Spleen (tissue), 11 donors: ENCODE data around the gene SLC26A9. TPM values are rescaled to one million over a fixed set of nuclear protein-coding genes. Genes with fewer than 3 reads are reported as not detected.

Source experiments
- DNase-seq: peaks from one replicate; pipeline ENCODE4 v3.0.0-alpha.2; 2020
- H3K27ac ChIP-seq, 8 donors: fragments of 200-600 bp; sonication (generic) in 7 of 8; 1 replicate in 4 of 8; 2 replicates in 4 of 8; pipeline versions ENCODE4 v1.5.0 to v1.8.0; 2016 to 2021; ENCODE audit warnings: inconsistent platforms in 4 of 8, mild to moderate bottlenecking in 4 of 8, moderate library complexity in 1 of 8
- H3K27me3 ChIP-seq, 7 donors: fragments of 200-600 bp; sonication (generic) in 6 of 7; replicated peaks in 1 of 7; 1 replicate in 4 of 7; 2 replicates in 3 of 7; pipeline versions ENCODE4 v1.5.0 to v1.8.0; 2016 to 2021; ENCODE audit warnings: inconsistent platforms in 3 of 7, mild to moderate bottlenecking in 1 of 7
- H3K36me3 ChIP-seq, 6 donors: fragments of 200-600 bp; sonication (generic) in 5 of 6; 1 replicate in 4 of 6; 2 replicates in 2 of 6; pipeline versions ENCODE4 v1.5.0 to v1.8.0; 2016 to 2021; ENCODE audit warnings: inconsistent platforms in 2 of 6
- H3K4me1 ChIP-seq, 6 donors: fragments of 200-600 bp; sonication (generic) in 5 of 6; 1 replicate in 3 of 6; 2 replicates in 3 of 6; pipeline versions ENCODE4 v1.5.0 to v1.8.0; 2016 to 2021; ENCODE audit warnings: inconsistent platforms in 3 of 6
- H3K4me3 ChIP-seq, 8 donors: fragments of 200-600 bp; sonication (generic) in 7 of 8; 1 replicate in 4 of 8; 2 replicates in 4 of 8; pipeline versions ENCODE4 v1.5.0 to v1.8.0; 2016 to 2021; ENCODE audit warnings: inconsistent platforms in 4 of 8, mild to moderate bottlenecking in 4 of 8, moderate library complexity in 2 of 8
- H3K9me3 ChIP-seq, 8 donors: fragments of 200-600 bp; sonication (generic) in 7 of 8; 1 replicate in 4 of 8; 2 replicates in 4 of 8; pipeline versions ENCODE4 v1.5.0 to v1.8.0; 2016 to 2021; ENCODE audit warnings: inconsistent platforms in 4 of 8
- CTCF ChIP-seq, 11 experiments: fragments of 200-600 bp in 7 of 11; fragments of 450-650 bp in 4 of 11; sonication (generic) in 4 of 11; IDR thresholded peaks in 8 of 11; conservative IDR thresholded peaks in 3 of 11; 1 replicate in 7 of 11; 2 replicates in 4 of 11; pipeline versions ENCODE4 v1.4.0 to v1.8.0; 2016 to 2021; ENCODE audit warnings: antibody characterized with exemption in 11 of 11, inconsistent platforms in 4 of 11, mild to moderate bottlenecking in 1 of 11
- POLR2A ChIP-seq, 3 donors: fragments of 450-650 bp; IDR thresholded peaks; one replicate each; pipeline ENCODE4 v1.5.1; 2017; ENCODE audit warnings: antibody characterized with exemption in 3 of 3, mild to moderate bottlenecking in 1 of 3
- POLR2AphosphoS5 ChIP-seq, 3 donors: sonication (generic); formaldehyde crosslinking; IDR thresholded peaks; one replicate each; pipeline ENCODE4 v1.5.1; 2017; ENCODE audit warnings: antibody characterized with exemption in 3 of 3
- WGBS, 5 donors: extraction: QIAGEN DNeasy Blood & Tissue Kit in 3 of 5; methylation state at CpG; one replicate each; pipeline versions ENCODE4 v1.1.5 to v1.1.7; 2013 to 2018; 5-methylcytosine and 5-hydroxymethylcytosine counted together
- intact Hi-C: fragments of 100-400 bp; cut with DNase I; formaldehyde crosslinking; loops from one replicate; pipeline ENCODE4 v1.15.0; 2023; ENCODE audit warnings: low total_unique reads
- polyA plus RNA-seq, 3 donors: library from polyadenylated mRNA; stranded (reverse); fragments of 200-250 nt; gene quantifications; one replicate each; pipeline ENCODE4 v1.2.1, GENCODE V29; 2013
- total RNA-seq, 7 donors: library from RNA; depleted of rRNA in 3 of 7; stranded (reverse); fragments of >200 nt in 3 of 7; fragmentation: NEBNext Ultra II Directional in 4 of 7; extraction: Animal tissue kit (Norgen Biotek cat#: 25700) in 4 of 7; gene quantifications; one replicate each; pipeline versions ENCODE4 v1.1.0 to v1.2.1, GENCODE V29; 2016 to 2021
- donor health status: healthy with polysubstance abuse.
- donor health status: DM: no; HTN: no; CAD: no; lungs with moderate emphysema.
- donor health status: DM: no; HTN: no; CAD: no.
- donor health status: Bipolar disorder and iron deficiency.
- donor health status: healthy.
- donor health status: DM: no; HTN: no; CAD: no.
- donor health status: DM: yes; HTN: yes; CAD: no.

SLC26A9 gene
- total and polyA plus RNA-seq, 10 donors: 0.02 to 0.03 TPM; not detected in 8

GRCh38 chr1:205939690-205940330, 3.4 kb downstream of the SLC26A9 start:
- peaks cover 0 to 82% (median 5%) of the 10 kb centered on the region in 7 donors for H3K27me3 ChIP-seq
- intact Hi-C loops: no loop called here
- 56 to 66% (median 62%) methylated on average over 7 of the region's 7 CpGs for WGBS, 5 donors
- H3K36me3 ChIP-seq: no peaks in the 10 kb centered on the region
- no peak overlapping the region for H3K4me3 ChIP-seq
- no peaks in the 10 kb centered on the region for H3K4me1 ChIP-seq
- TF ChIP-seq POLR2AphosphoS5 (IDR thresholded peaks at IDR 0.05) (no peak), POLR2A (IDR thresholded peaks at IDR 0.05) (no peak), CTCF (IDR thresholded peaks at IDR 0.05 in 8 of 11, conservative IDR thresholded peaks at IDR 0.05 in 3 of 11) (no peak)
- no peak overlapping the region for H3K27ac ChIP-seq
- no peaks in the 10 kb centered on the region for H3K9me3 ChIP-seq
- no peak for DNase-seq

GRCh38 chr1:205938682-205939081, 4.6 kb downstream of the SLC26A9 start:
- Histone ChIP-seq H3K4me1 (no peaks in the 10 kb centered on the region), H3K36me3 (no peaks in the 10 kb centered on the region), H3K27me3 (peaks cover 0 to 71% (median 5%) of the 10 kb centered on the region in 7 donors), H3K27ac (no peak overlapping the region), H3K4me3 (no peak overlapping the region), H3K9me3 (no peaks in the 10 kb centered on the region)
- no peak for TF ChIP-seq POLR2AphosphoS5 (IDR thresholded peaks at IDR 0.05)
- no peak for TF ChIP-seq CTCF (IDR thresholded peaks at IDR 0.05 in 8 of 11, conservative IDR thresholded peaks at IDR 0.05 in 3 of 11)
- no peak for TF ChIP-seq POLR2A (IDR thresholded peaks at IDR 0.05)
- 60 to 100% (median 90%) methylated on average over 1 of the region's 1 CpG for WGBS, 5 donors
- intact Hi-C loops: no loop called here
- DNase-seq: no peak

GRCh38 chr1:205936846-205937586, 6.2 kb downstream of the SLC26A9 start:
- TF ChIP-seq CTCF (IDR thresholded peaks at IDR 0.05 in 8 of 11, conservative IDR thresholded peaks at IDR 0.05 in 3 of 11) (no peak), POLR2A (IDR thresholded peaks at IDR 0.05) (no peak), POLR2AphosphoS5 (IDR thresholded peaks at IDR 0.05) (no peak)
- H3K36me3 ChIP-seq: no peaks in the 10 kb centered on the region
- peaks cover 0 to 54% (median 0%) of the 10 kb centered on the region in 7 donors for H3K27me3 ChIP-seq
- 79 to 93% (median 90%) methylated on average over 7 of the region's 7 CpGs for WGBS, 5 donors
- H3K9me3 ChIP-seq: no peaks in the 10 kb centered on the region
- no peak overlapping the region for H3K4me3 ChIP-seq
- no peak for DNase-seq
- intact Hi-C loops: no loop called here
- H3K4me1 ChIP-seq: no peaks in the 10 kb centered on the region
- H3K27ac ChIP-seq: no peak overlapping the region

- Histone ChIP-seq H3K4me3 (no peak overlapping the region), H3K27ac (no peak overlapping the region), H3K27me3 (peaks cover 0 to 53% (median 0%) of the 10 kb centered on the region in 7 donors), H3K4me1 (no peaks in the 10 kb centered on the region), H3K9me3 (no peaks in the 10 kb centered on the region), H3K36me3 (no peaks in the 10 kb centered on the region)
- intact Hi-C loops: no loop called here
- DNase-seq: no peak
- no peak for TF ChIP-seq POLR2A (IDR thresholded peaks at IDR 0.05)
- TF ChIP-seq POLR2AphosphoS5 (IDR thresholded peaks at IDR 0.05): no peak
- TF ChIP-seq CTCF (IDR thresholded peaks at IDR 0.05 in 8 of 11, conservative IDR thresholded peaks at IDR 0.05 in 3 of 11): no peak
- WGBS, 5 donors: 65 to 88% (median 75%) methylated on average over 6 of the region's 6 CpGs
Measured at GRCh38 chr1:205936311-205936710, 6.9 kb downstream of the SLC26A9 start.
